H1 (cell line): ENCODE data around the gene ABCC4.

ENCODE experiments used
- CTCF ChIP-seq, 3 experiments: IDR thresholded peaks; 1 replicate in 2 of 3; 2 replicates in 1 of 3; pipeline versions ENCODE4 v1.5.1 to v1.6.1; 2011; ENCODE audit warnings: low read length in 3 of 3, mild to moderate bottlenecking in 3 of 3, inconsistent platforms in 2 of 3, low read depth in 1 of 3, moderate library complexity in 1 of 3; ENCODE audit not compliant: insufficient read depth in 1 of 3; ENCODE audit errors: control extremely low read depth in 1 of 3
- POLR2A ChIP-seq, 2 experiments: IDR thresholded peaks; 1 replicate in 1 of 2; 2 replicates in 1 of 2; pipeline ENCODE4 v1.6.1; 2011; ENCODE audit warnings: low read depth in 2 of 2, low read length in 2 of 2, mild to moderate bottlenecking in 2 of 2; ENCODE audit errors: control extremely low read depth in 1 of 2
- RAD21 ChIP-seq, 2 experiments: IDR thresholded peaks in 1 of 2; conservative IDR thresholded peaks in 1 of 2; 2 replicates each; pipeline ENCODE4 v1.6.1; 2011; ENCODE audit warnings: low read depth in 2 of 2, low read length in 2 of 2, improper control_type of control experiment in 1 of 2, inconsistent platforms in 1 of 2, mild to moderate bottlenecking in 1 of 2, moderate library complexity in 1 of 2
- RNF2 ChIP-seq: fragments of 200-900, 300-1000 bp; sonication (generic); IDR thresholded peaks from 2 replicates; pipeline ENCODE4 v1.7.1; 2016; ENCODE audit warnings: borderline replicate concordance, low read depth, mild to moderate bottlenecking, antibody characterized with exemption, low read length; ENCODE audit not compliant: poor library complexity, severe bottlenecking; ENCODE audit errors: missing control alignments
- TAF1 ChIP-seq: IDR thresholded peaks from 2 replicates; pipeline ENCODE4 v1.6.1; 2011; ENCODE audit warnings: mild to moderate bottlenecking, low read depth, low read length
- TF ChIP-seq, protein P1 (sequence below): IDR thresholded peaks from 2 replicates; pipeline ENCODE4 v1.6.1; 2011; ENCODE audit warnings: low read length, improper control_type of control experiment

- TF ChIP-seq, protein P1, sequence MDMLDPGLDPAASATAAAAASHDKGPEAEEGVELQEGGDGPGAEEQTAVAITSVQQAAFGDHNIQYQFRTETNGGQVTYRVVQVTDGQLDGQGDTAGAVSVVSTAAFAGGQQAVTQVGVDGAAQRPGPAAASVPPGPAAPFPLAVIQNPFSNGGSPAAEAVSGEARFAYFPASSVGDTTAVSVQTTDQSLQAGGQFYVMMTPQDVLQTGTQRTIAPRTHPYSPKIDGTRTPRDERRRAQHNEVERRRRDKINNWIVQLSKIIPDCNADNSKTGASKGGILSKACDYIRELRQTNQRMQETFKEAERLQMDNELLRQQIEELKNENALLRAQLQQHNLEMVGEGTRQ = no peak
- TF ChIP-seq CTCF (IDR thresholded peaks at IDR 0.05; ENCODE audit: control extremely low read depth in 1 of 3, insufficient read depth in 1 of 3, low read depth in 1 of 3, low read length in 3 of 3) = no peak
- TF ChIP-seq RNF2 = no peak
- no peak for TF ChIP-seq TAF1
- no peak for TF ChIP-seq POLR2A (IDR thresholded peaks at IDR 0.05; ENCODE audit: control extremely low read depth in 1 of 2, low read depth in 2 of 2, low read length in 2 of 2)
- no peak for TF ChIP-seq RAD21 (IDR thresholded peaks at IDR 0.05 in 1 of 2, conservative IDR thresholded peaks at IDR 0.05 in 1 of 2; ENCODE audit: low read depth in 2 of 2, low read length in 2 of 2)
Observed at GRCh38 chr13:95276037-95276505, 25.2 kb downstream of the ABCC4 start.
